GM19468 (cell line): ENCODE data around the gene LAMC2.

Source experiments
- ATAC-seq: cut with Tn5 transposase; IDR thresholded peaks from one replicate; pipeline ENCODE4 v1.9.1; 2021; ENCODE audit warnings: mild to moderate bottlenecking, moderate library complexity, moderate number of reproducible peaks; ENCODE audit not compliant: unreplicated experiment; ENCODE audit errors: extremely low read depth

The LAMC2 gene

DNA sequence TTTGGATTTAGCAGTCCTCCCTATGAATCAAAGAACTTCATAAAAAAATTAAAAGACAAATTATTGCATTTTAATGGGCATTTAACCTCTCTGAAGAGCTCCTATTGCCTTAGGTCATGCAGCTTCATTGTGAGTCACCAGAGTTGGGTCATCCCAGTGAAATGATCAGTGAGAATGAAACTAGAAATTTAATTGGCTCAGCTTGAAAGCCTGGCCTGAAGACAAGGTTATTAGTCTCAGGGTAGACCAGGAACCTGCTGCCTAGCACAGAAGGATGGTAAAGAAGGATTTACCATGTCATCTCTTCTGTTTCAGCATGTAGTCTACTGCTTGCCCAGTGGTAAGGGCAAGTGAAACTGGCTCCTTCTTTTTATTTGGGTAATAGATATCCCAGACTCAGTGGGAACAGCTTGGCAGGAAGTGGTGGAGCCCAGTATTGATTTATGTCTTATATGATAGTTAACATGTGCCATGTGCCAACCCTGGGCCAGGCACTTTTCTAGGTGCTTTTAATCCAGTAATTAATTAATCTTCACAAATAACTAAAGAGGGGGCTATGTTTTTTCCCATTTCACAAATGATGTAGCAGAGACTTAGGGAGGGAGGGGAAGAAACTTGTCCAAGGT, 23.6 kb downstream of the LAMC2 start:
- ATAC-seq = no peak

DNA sequence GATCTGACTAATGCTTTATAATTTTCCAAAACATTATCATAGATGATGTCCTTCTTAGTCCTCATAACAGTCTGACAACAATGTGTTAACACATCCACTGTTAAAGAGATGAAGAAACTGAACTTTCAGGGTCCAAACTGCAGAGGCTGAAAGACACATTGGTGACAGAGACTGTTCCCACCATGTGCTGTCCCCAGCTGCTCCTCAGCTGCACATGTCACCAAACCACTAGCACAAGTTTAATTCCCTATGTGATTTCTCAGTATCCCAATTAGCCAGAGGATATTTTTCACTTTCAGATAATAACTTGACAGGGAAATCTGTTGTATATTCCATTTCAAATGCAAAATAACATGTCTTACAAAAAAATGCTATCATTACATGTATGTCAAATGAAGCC, 24.6 kb downstream of the LAMC2 start:
- no peak for ATAC-seq

DNA sequence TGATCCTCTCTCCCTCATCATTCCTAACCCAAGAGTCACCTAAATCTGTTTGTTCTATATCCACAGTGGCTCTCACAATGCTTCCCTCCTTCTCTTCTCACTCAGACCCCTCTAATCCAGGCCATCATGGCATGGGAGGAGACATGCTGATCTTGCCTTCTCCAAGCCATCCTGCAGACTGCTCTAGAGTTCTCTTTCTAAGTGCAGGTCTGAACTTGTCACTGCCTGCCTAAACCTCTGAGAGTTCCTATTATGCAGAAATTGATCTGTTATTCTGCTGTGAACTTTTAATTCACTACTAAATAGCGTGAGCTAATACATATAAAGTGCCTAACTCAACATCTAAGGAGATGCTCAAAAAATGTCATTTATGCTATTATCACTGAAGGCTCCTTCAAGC, 26.8 kb downstream of the LAMC2 start:
- no peak for ATAC-seq

DNA sequence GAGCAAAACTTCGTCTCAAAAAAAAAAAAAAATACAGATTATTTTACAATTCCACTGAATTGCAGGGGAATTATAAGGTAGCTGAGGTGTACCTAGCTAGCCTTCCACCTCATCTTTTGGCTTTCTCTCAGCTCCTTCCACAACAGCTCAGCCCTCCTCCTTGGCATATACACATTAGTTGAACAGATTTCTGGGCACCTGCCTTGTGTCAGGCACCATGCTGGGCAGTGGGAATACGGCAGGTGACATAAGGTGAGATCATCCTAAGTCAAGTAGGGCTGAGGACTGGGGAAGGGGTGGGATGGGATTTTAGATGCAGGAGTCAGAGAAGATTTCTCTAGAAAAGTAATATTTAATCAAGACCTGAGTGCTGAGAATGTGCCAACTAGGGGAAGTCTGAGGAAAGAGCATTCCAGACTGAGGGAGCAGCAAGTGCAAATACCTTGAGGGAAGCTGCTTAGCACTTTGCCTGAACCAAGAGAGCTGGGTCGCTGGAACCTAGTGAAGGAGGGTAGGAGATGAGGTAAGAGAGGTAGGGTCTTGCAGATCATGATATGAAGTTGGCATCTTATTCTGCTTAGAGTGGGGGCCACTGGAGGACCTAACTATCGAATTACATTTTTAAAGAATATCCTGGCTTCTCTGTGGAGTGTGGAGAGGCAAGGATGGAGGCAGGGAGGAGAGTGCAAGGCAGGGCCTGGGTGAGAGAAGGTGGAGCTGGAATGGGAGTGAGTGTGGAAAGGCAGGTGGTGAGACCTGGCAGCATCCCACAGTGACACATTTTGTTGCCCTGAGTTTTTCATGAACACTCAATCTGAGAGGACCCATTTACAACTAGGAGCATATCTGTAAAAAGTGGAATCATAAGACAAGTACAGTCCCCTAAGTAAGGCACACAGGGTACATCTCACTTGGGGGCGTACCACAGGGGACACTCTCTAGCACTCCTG, 28.2 kb downstream of the LAMC2 start:
- ATAC-seq = no peak

DNA sequence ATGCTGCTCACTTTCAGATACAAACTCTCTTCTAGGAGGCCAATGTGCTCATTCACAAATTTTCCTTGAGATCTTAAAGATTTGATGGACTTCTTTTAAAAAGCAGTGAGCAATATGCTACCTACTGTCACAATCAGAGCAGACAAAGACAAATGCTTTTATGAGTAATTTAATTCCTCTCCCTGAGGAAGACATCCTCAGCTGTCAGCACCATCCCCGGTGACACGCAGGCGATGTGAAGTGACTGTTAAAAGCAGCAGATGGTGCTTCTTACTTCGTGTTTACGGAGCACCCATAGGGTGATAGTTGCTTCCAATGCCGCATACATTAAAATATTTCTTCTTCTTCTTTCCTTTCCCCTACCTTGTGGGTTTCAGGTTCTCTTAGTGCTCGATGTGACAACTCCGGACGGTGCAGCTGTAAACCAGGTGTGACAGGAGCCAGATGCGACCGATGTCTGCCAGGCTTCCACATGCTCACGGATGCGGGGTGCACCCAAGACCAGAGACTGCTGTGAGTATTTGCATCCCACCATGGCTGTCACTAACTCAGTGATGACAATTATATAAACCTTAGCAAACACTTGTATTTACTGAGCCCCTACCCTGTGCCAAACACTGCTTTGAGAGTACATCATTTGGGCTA, 29.1 kb downstream of the LAMC2 start:
- no peak for ATAC-seq

DNA sequence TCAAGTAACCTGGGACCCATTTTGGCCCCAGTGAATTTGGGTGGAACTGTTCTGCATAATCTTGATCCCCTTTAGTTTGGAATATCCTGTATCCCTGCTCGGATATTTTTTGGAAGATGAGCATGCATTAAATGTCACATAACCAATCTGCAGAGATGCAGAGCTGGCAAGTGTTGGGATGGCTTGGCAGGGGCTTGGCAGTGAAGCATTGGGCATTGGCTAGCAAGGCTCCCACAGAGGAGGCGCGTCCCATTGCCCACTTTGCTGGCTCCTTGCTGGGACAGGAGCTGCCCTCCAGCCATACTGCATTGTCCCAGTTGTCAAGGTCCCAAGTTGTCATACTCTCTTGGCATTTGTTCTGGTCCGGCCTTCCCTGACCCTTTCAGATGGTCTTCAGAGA, 29.9 kb downstream of the LAMC2 start:
- ATAC-seq = no peak

DNA sequence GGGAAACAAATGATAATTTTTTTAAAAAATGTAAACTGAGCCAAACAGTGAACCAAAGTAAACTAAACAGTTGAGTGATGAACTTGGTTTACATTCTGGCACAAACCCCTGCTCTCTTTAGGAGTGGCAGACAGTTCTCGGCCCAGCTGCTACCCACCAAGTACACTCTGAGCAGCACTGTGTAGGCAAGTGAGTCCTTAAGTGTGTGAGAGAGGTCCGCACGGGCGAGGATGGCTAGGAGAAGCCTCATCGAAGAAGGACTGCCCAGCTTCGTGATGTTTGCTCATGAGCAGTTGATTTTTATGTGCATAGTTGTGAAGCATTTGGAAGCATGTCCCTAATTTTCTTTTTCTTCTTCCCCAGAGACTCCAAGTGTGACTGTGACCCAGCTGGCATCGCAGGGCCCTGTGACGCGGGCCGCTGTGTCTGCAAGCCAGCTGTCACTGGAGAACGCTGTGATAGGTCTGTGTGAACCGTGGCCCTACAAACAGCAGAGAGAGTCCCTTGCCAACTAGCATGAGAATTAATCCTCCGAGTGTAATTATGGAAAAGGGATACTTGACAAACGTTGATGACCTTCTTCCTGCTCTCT, 32.1 kb downstream of the LAMC2 start:
- ATAC-seq = no peak

DNA sequence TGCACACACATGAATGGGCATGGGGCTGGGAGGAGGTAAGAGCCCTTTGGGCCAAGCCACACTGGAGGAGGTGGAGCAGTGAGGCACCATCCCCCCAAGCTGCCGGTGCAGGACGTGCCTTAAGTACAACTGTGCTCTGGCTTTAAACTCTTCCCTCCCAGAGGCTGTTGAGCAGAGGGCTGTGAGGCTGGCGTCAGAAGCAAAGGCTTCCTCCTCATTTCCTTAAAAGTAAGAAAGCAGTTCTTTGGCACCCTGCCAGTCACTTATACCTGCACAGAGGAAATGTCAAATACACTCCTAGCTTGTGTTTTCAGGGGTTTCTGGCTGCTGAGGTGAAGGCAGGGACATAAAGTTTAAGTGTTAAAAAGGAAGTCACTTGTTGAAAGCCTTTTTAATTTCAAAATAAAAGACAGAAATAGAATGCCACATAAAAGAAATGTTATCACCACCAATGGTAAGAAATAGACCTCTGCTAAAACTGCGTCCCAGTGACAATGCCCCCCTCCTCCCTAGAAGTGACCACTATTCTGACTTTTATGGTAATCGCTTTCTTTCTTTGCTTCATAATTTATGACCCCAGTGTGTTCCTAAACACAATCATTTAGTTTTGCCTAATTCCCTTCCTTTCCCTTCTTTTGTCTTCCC, 33.0 kb downstream of the LAMC2 start:
- no peak for ATAC-seq

DNA sequence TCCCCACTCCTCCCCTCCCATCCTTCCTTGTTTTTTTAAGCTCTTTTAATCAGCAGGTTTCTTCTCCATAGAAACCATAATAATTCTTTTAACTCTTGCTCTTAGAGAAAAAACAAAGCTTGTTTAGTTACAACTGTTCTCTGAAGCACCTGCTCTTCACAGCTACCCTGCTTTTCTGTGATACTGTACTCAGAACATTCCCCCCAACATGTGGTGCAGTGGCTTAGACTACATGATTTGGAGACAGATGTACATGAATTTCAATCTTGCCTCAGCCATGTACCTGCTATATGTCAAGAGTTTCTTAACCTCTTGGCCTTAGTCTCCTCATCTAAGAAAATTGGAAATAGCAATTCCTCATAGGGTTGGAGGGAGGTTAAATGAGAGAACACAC, 33.5 kb downstream of the LAMC2 start:
- ATAC-seq = no peak

DNA sequence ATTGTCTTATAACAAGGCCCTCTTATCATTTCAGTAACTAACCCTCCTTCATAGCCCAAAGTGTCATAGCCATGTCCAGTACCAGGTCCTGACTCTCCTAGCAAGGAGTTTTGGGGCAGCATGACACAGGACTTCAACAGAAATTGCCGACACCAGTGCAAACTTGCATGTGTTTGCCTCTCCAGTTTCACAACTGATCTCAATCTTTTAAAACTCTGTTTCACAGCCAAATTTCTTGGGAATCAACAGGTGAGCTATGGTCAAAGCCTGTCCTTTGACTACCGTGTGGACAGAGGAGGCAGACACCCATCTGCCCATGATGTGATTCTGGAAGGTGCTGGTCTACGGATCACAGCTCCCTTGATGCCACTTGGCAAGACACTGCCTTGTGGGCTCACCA, 36.8 kb downstream of the LAMC2 start:
- no peak for ATAC-seq

DNA sequence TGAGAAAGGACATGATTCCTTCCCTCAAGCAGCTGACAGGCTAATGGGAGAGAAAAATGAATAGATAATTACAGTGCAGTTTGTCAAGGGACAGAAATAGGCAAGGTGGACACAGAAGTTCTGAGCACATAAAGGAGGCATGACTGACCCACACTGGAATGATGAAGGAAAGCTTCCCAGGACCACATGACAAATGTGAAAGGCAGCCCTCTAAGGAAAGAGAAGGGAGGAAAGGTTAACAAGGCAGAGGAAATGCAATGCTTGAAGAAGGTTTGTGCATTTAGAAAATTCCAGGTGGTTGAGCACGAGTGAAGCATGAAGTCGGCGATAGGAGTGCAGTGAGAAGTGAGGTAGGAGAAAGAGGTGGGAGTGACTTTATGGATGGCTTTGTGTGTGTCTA, 37.4 kb downstream of the LAMC2 start:
- no peak for ATAC-seq

DNA sequence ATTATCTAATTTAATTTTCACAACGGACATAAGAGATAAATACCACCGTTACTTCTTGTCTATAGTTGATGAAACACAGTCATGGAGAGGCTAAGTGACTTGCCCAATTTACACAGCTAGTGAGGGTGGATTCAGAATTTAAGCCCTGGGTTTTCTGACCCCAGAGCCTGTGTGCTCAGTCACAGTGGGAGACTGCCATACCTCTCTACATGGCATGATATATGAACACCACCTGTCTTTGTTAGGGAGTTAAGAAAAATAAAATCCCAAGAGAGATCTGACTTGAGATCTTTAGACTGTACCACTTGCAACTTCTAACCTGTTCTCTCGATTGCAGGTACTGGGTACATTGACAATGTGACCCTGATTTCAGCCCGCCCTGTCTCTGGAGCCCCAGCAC, 40.3 kb downstream of the LAMC2 start:
- no peak for ATAC-seq

DNA sequence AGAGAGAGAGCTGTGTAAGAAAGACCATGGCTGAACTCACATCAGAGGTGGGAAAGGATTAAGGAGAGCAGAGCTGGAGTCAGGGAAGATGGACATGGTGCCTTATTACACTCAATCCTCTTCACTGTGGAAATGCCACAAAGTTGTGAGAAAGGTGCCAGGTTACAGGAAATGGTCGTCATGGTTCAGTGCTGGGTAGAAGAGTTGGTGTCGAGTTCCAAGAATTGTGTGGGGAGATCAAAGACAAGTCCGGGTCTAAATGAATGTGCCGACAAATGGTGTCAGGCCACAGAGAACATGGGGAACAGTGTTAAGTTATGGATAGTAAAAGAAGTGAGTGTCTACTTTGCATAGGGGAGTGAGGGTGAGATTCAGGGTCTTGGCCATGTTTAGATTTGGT, 40.9 kb downstream of the LAMC2 start:
- no peak for ATAC-seq

DNA sequence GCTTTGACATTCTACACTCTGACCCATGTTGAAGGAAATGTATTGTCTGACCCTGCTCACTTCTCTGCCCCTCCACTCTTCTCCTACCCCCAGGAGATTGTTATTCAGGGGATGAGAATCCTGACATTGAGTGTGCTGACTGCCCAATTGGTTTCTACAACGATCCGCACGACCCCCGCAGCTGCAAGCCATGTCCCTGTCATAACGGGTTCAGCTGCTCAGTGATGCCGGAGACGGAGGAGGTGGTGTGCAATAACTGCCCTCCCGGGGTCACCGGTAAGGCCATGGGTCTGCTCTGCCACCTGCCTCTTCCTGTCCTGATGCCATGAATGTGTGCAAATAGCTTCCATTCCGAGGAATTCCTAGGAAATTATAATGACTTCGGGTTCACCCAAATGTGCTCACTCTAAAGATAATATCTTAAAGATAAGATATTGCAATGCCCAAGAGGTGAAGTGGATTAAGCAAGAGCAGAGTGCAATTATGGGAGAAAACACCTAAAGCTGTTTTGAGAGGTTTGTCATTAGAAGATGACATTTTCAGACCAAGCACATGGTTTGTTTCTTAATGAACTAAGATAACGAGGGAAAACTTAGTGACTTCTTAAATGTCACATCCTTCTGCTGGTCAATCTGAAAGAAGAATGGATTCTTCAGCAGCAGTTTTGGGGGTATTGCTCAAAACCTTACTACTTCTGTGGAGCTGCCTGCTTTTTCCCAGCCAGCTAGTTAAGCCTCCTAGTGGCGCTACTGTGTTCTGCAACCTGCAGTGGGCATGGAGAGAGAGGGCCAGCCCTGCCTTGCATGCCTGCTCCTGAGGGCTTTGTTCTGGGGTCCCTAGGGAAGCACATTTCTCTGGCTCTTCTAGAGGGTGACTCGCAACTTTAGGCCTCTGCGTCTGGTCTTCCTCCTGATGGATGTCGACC, 41.6 kb downstream of the LAMC2 start:
- ATAC-seq = no peak

DNA sequence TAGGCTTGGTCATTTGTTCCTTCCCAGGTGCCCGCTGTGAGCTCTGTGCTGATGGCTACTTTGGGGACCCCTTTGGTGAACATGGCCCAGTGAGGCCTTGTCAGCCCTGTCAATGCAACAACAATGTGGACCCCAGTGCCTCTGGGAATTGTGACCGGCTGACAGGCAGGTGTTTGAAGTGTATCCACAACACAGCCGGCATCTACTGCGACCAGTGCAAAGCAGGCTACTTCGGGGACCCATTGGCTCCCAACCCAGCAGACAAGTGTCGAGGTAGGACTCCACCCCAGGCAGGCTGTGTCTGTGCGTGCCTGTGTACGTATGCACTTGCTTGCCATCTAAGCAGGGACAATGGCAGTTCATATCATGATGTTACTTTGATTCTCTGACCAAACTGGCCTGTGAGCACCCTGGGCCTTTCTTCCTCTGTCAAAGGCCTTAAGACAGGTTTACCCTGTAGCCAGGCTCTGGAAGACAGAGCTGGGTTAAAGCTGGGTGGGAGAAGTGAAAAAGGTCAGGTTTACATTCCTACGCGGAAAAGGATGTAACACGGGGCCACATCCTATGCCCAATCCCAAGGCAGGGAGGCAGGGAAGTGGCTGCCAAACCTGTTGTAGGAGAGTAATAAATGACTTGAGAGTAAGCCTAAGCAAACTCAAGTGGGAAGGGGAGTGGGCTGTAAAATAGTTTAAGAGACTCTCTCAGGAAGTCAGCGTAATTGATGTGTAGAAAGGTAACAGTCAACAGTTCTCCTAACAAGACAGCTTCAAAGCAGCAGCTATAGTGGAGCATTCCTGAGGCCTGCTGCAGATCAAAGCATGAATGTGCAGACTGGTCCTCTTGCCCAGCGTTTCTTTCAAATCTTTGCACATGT, 42.5 kb downstream of the LAMC2 start:
- no peak for ATAC-seq

DNA sequence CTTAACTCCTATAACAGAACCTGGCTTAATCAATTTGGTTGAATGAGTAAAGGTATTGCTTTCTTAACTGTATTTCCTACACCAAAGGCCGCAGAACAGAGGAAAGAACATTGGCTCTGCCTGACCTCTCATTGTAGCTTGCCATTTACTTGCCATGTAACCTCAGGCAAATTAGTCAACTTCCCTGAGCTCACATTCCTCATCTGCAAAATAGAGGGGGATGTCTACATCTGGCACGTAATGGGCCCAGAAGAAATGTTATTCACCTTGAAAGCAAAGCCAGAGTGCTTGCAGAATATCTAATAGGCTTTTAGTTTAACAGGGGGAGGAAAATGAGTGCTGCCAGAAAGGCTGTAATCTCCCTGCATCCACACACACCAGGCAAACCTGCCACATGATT, 44.3 kb downstream of the LAMC2 start:
- no peak for ATAC-seq

DNA sequence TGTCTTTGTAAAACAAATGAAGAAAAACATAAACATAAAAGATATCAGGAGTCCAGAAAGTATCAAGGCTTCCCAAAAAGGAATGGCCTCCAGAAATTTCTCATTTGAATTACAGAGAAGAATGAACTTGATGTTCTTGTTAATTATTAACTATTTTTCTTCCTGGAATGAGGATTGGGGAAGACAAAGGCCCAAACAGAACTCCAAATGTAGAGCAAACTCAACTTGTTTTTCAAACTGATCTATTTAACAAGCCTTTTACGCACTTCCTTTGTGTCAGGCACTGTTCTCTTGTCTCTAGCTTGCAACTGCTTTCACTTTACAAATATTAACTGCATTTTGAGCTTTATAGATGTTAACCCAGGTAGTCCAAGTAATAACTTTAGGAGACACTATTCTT, 45.5 kb downstream of the LAMC2 start:
- no peak for ATAC-seq

DNA sequence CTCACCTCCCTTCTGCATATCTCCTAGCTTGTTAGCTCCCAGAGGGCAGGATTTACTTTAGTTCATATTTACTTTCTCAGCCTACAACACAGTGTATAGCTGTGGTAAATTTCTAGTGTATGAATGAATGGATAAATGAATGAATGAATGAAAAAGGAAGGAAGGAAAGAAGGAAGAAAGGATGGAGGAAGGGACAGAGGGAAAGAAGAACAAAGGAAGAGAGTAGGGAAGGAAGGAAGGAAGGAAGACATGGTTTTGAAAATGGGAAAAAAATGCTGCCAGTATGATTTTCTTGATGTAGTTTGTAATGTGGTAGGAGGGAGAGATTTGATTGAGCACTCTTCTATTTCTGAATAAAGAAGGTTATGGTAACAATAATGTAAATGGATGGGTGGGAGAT, 47.0 kb downstream of the LAMC2 start:
- ATAC-seq = no peak
